Liver (tissue), 9 donors: ENCODE results near the gene UBE3C. TPM values are rescaled to one million over a fixed set of nuclear protein-coding genes. Genes with fewer than 3 reads are reported as not detected.
"Not testable (repeated sequence)": the region's sequence is repeated elsewhere in the genome, so short reads cannot be mapped to it uniquely, and the experiment has no call there.

Experiments used
- DNase-seq: peaks from one replicate; pipeline ENCODE4 v3.0.0-alpha.2; 2017; ENCODE audit warnings: low spot score
- H3K27ac ChIP-seq, 2 donors: one replicate each; pipeline ENCODE4 v1.7.0; 2013; ENCODE audit warnings: inconsistent platforms in 2 of 2, low read length in 2 of 2, control low read depth in 1 of 2, low read depth in 1 of 2, mild to moderate bottlenecking in 1 of 2
- H3K27me3 ChIP-seq, 4 donors: one replicate each; pipeline versions ENCODE4 v1.6.1 to v1.7.0; 2013; ENCODE audit warnings: low read length in 3 of 4, inconsistent platforms in 1 of 4, mild to moderate bottlenecking in 1 of 4, moderate library complexity in 1 of 4; ENCODE audit not compliant: control insufficient read depth in 4 of 4, insufficient read depth in 4 of 4
- H3K36me3 ChIP-seq, 4 donors: one replicate each; pipeline versions ENCODE4 v1.6.1 to v1.7.0; 2013; ENCODE audit warnings: low read length in 3 of 4, mild to moderate bottlenecking in 3 of 4, low read depth in 1 of 4, moderate library complexity in 1 of 4; ENCODE audit not compliant: control insufficient read depth in 4 of 4, insufficient read depth in 3 of 4
- H3K4me1 ChIP-seq, 4 donors: one replicate each; pipeline versions ENCODE4 v1.6.1 to v1.7.0; 2013; ENCODE audit warnings: low read length in 3 of 4, mild to moderate bottlenecking in 3 of 4, moderate library complexity in 1 of 4; ENCODE audit not compliant: control insufficient read depth in 4 of 4, insufficient read depth in 4 of 4
- H3K4me3 ChIP-seq, 3 donors: one replicate each; pipeline versions ENCODE4 v1.6.1 to v1.7.0; 2013; ENCODE audit warnings: low read length in 3 of 3, control low read depth in 1 of 3, low read depth in 1 of 3, mild to moderate bottlenecking in 1 of 3
- H3K9ac ChIP-seq, 2 donors: one replicate each; pipeline ENCODE4 v1.7.0; 2013; ENCODE audit warnings: low read length in 2 of 2, mild to moderate bottlenecking in 2 of 2, moderate library complexity in 2 of 2, control low read depth in 1 of 2, low read depth in 1 of 2
- H3K9me3 ChIP-seq, 4 donors: one replicate each; pipeline versions ENCODE4 v1.6.1 to v1.7.0; 2013; ENCODE audit warnings: low read length in 3 of 4; ENCODE audit not compliant: control insufficient read depth in 4 of 4
- CTCF ChIP-seq: fragments of 150-350 bp; IDR thresholded peaks from 2 replicates; pipeline ENCODE4 v1.5.1; 2017; ENCODE audit warnings: improper control_type of control experiment, low read depth, low read length; ENCODE audit not compliant: missing input control
- HNF4A ChIP-seq, 2 donors: conservative IDR thresholded peaks; 2 replicates each; pipeline ENCODE4 v1.6.1; 2016; ENCODE audit warnings: antibody characterized with exemption in 2 of 2, mild to moderate bottlenecking in 2 of 2
- HNF4G ChIP-seq: IDR thresholded peaks from 2 replicates; pipeline ENCODE4 v1.6.1; 2016; ENCODE audit warnings: antibody characterized with exemption
- JUND ChIP-seq, 2 donors: IDR thresholded peaks; 2 replicates each; pipeline ENCODE4 v1.6.1; 2016; ENCODE audit warnings: antibody characterized with exemption in 2 of 2
- MAX ChIP-seq: IDR thresholded peaks from 2 replicates; pipeline ENCODE4 v1.6.1; 2016; ENCODE audit warnings: antibody characterized with exemption
- NR2F2 ChIP-seq: IDR thresholded peaks from 2 replicates; pipeline ENCODE4 v1.6.1; 2016; ENCODE audit warnings: antibody characterized with exemption
- RAD21 ChIP-seq, 2 donors: IDR thresholded peaks; 2 replicates each; pipeline ENCODE4 v1.6.1; 2016; ENCODE audit warnings: antibody characterized with exemption in 2 of 2, mild to moderate bottlenecking in 2 of 2
- YY1 ChIP-seq: IDR thresholded peaks from 2 replicates; pipeline ENCODE4 v1.6.1; 2016; ENCODE audit warnings: antibody characterized with exemption, mild to moderate bottlenecking
- ZBTB33 ChIP-seq: IDR thresholded peaks from 2 replicates; pipeline ENCODE4 v1.6.1; 2016; ENCODE audit warnings: antibody characterized with exemption
- WGBS: extraction: QIAGEN DNeasy Blood & Tissue Kit; methylation state at CpG from one replicate; pipeline ENCODE4 v1.1.7; 2013; 5-methylcytosine and 5-hydroxymethylcytosine counted together
- polyA plus RNA-seq, 2 donors: library from polyadenylated mRNA; stranded (reverse) in 1 of 2; unstranded in 1 of 2; fragments of 200-250 nt in 1 of 2; fragments of >200 nt in 1 of 2; fragmentation: Nextera tagmentation in 1 of 2; extraction: Ambion mirVana in 1 of 2; gene quantifications; one replicate each; pipeline versions ENCODE4 v1.2.1 to v1.2.3, GENCODE V29; 2013 to 2015
- total RNA-seq, 2 donors: library from RNA; depleted of rRNA; stranded (reverse); fragments of >200 nt; gene quantifications; one replicate each; pipeline ENCODE4 v1.2.3, GENCODE V29; 2014
- donor health status: healthy.
- donor health status: healthy.
- donor health status: healthy.
- donor health status: healthy.
- donor health status: healthy.

UBE3C gene
- total and polyA plus RNA-seq, 4 donors = 10.3 to 61.8 (median 33.9) TPM

GRCh38 chr7:157253850-157254249 lies 115.1 kb downstream of the UBE3C start:
- no peak for DNase-seq
- Histone ChIP-seq H3K9ac (no peak overlapping the region), H3K36me3 (peaks cover 9 to 43% (median 22%) of the 10 kb centered on the region in 4 donors), H3K9me3 (no peaks in the 10 kb centered on the region), H3K4me3 (no peak overlapping the region), H3K27ac (peak overlapping the region in 1 of 2 donors; percentile 21), H3K4me1 (peaks cover 0 to 2% (median 0%) of the 10 kb centered on the region in 4 donors), H3K27me3 (no peaks in the 10 kb centered on the region)
- 42% methylated on average over 11 of the region's 11 CpGs for WGBS
- TF ChIP-seq CTCF = peak; percentile 27
- peak in 1 of 2 donors; percentile 17 for TF ChIP-seq HNF4A (conservative IDR thresholded peaks at IDR 0.05)
- peak in 1 of 2 donors; percentile 27 for TF ChIP-seq JUND (IDR thresholded peaks at IDR 0.05)
- no peak for TF ChIP-seq NR2F2
- TF ChIP-seq RAD21 (IDR thresholded peaks at IDR 0.05) = peak; percentile 61 to 67

- H3K9ac ChIP-seq, H3K4me3 ChIP-seq, H3K27me3 ChIP-seq, H3K27ac ChIP-seq, DNase-seq, H3K9me3 ChIP-seq, H3K4me1 ChIP-seq: not testable (repeated sequence)
- 96% methylated on average over 18 of the region's 18 CpGs for WGBS
- peaks cover 7 to 48% (median 30%) of the 10 kb centered on the region in 4 donors for H3K36me3 ChIP-seq
Measured at GRCh38 chr7:157254781-157255180, 116.1 kb downstream of the UBE3C start.

GRCh38 chr7:157255201-157255606 lies 116.5 kb downstream of the UBE3C start:
- peaks cover 8 to 52% (median 35%) of the 10 kb centered on the region in 4 donors for H3K36me3 ChIP-seq
- WGBS = 73% methylated on average over 5 of the region's 5 CpGs
- peaks cover 0 to 2% (median 0%) of the 10 kb centered on the region in 4 donors for H3K4me1 ChIP-seq
- H3K27ac ChIP-seq = no peak overlapping the region
- no peak overlapping the region for H3K9ac ChIP-seq
- TF ChIP-seq MAX = no peak
- TF ChIP-seq NR2F2 = peak; percentile 70
- DNase-seq = no peak
- H3K9me3 ChIP-seq = no peaks in the 10 kb centered on the region
- H3K4me3 ChIP-seq = no peak overlapping the region
- H3K27me3 ChIP-seq = no peaks in the 10 kb centered on the region

GRCh38 chr7:157263156-157263555 lies 124.4 kb downstream of the UBE3C start:
- H3K4me1 ChIP-seq = no peaks in the 10 kb centered on the region
- no peaks in the 10 kb centered on the region for H3K27me3 ChIP-seq
- H3K27ac ChIP-seq = no peak overlapping the region
- WGBS = 97% methylated on average over 23 of the region's 23 CpGs
- no peaks in the 10 kb centered on the region for H3K9me3 ChIP-seq
- TF ChIP-seq HNF4G (no peak), ZBTB33 (no peak), YY1 (no peak)
- DNase-seq = no peak
- H3K9ac ChIP-seq = no peak overlapping the region
- no peak overlapping the region for H3K4me3 ChIP-seq
- peaks cover 2 to 53% (median 50%) of the 10 kb centered on the region in 4 donors for H3K36me3 ChIP-seq
